WTC11 (cell line): ENCODE measurements around the gene MORN1. TPM values are rescaled to one million over a fixed set of nuclear protein-coding genes. Genes with fewer than 3 reads are reported as not detected.
A peak's percentile ranks its signal among the peaks of the same experiment; 100 is the strongest.

Experiments
- ATAC-seq: fragments of 200-7000 bp; cut with Tn5 transposase; 2 replicates; pipeline ENCODE4 v1.10.0; 2021; ENCODE audit warnings: mild to moderate bottlenecking, moderate library complexity
- Bru-seq: library from RNA; stranded (reverse); fragments of 400-500 nt; gene quantifications from one replicate; lab custom pipeline; 2021; lab: Mats Ljungman, UMichigan
- CTCF ChIA-PET: fragments of 300-600 bp; sonication (Branson Sonifier 250); formaldehyde crosslinking; loops from one replicate; lab custom pipeline; 2021; ENCODE audit warnings: antibody characterized with exemption; lab: Charles Lee
- POLR2A ChIA-PET: fragments of 350-600 bp; sonication (Branson Sonifier 250); formaldehyde crosslinking; loops from one replicate; lab custom pipeline; 2021; ENCODE audit warnings: antibody characterized with exemption; lab: Charles Lee
- DNase-seq: peaks from one replicate; pipeline ENCODE4 v3.0.0; 2021; ENCODE audit warnings: low spot score
- H3K27ac Mint-ChIP-seq: 2 replicates; pipeline ENCODE4 v1.8.0; 2021; ENCODE audit warnings: mixed read lengths
- H3K27me3 Mint-ChIP-seq: 2 replicates; pipeline ENCODE4 v1.8.0; 2021; ENCODE audit warnings: low read depth, mild to moderate bottlenecking, moderate library complexity, mixed read lengths
- H3K36me3 Mint-ChIP-seq: 2 replicates; pipeline ENCODE4 v1.8.0; 2021; ENCODE audit warnings: mixed read lengths
- H3K4me1 Mint-ChIP-seq: 2 replicates; pipeline ENCODE4 v1.8.0; 2022; ENCODE audit warnings: mixed read lengths
- H3K4me3 Mint-ChIP-seq: 2 replicates; pipeline ENCODE4 v1.8.0; 2021; ENCODE audit warnings: mild to moderate bottlenecking, moderate library complexity, mixed read lengths
- H3K9me3 Mint-ChIP-seq: 2 replicates; pipeline ENCODE4 v1.8.0; 2021; ENCODE audit warnings: mixed read lengths
- ATF1 ChIP-seq: sonication (generic); formaldehyde crosslinking; IDR thresholded peaks from 2 replicates; pipeline ENCODE4 v1.8.1; 2023; ENCODE audit warnings: mild to moderate bottlenecking, moderate library complexity, missing genetic modification reagents
- CREM ChIP-seq: sonication (generic); formaldehyde crosslinking; IDR thresholded peaks from 2 replicates; pipeline ENCODE4 v1.8.1; 2022; ENCODE audit warnings: mild to moderate bottlenecking, missing genetic modification reagents, moderate library complexity
- FOXK1 ChIP-seq: sonication (generic); formaldehyde crosslinking; IDR thresholded peaks from 2 replicates; pipeline ENCODE4 v1.8.0; 2022; ENCODE audit warnings: mild to moderate bottlenecking, moderate library complexity, missing genetic modification reagents
- KAT7 ChIP-seq: sonication (generic); formaldehyde crosslinking; IDR thresholded peaks from 2 replicates; pipeline ENCODE4 v1.8.1; 2023; ENCODE audit warnings: missing genetic modification reagents, mild to moderate bottlenecking, borderline replicate concordance
- MYBL2 ChIP-seq: sonication (generic); formaldehyde crosslinking; IDR thresholded peaks from 2 replicates; pipeline ENCODE4 v1.8.1; 2023; ENCODE audit warnings: mild to moderate bottlenecking, moderate library complexity, missing genetic modification reagents
- NR2C2 ChIP-seq: sonication (generic); formaldehyde crosslinking; IDR thresholded peaks from 2 replicates; pipeline ENCODE4 v1.8.0; 2022; ENCODE audit warnings: mild to moderate bottlenecking, missing genetic modification reagents
- PRRX2 ChIP-seq: fragments of 250-450 bp; sonication (Bioruptor Pico); IDR thresholded peaks from 2 replicates; pipeline ENCODE4 v1.8.0; 2021; ENCODE audit warnings: mild to moderate bottlenecking
- ZNF219 ChIP-seq: sonication (generic); formaldehyde crosslinking; IDR thresholded peaks from 2 replicates; pipeline ENCODE4 v1.8.0; 2023; ENCODE audit warnings: missing genetic modification reagents, mild to moderate bottlenecking, borderline replicate concordance
- ZNF263 ChIP-seq: sonication (generic); formaldehyde crosslinking; IDR thresholded peaks from 2 replicates; pipeline ENCODE4 v1.8.1; 2022; ENCODE audit warnings: low read depth, mild to moderate bottlenecking, moderate library complexity, missing genetic modification reagents
- ZNF396 ChIP-seq: fragments of 250-450 bp; sonication (Bioruptor Pico); IDR thresholded peaks from 2 replicates; pipeline ENCODE4 v1.8.0; 2021; ENCODE audit warnings: mild to moderate bottlenecking, moderate library complexity, borderline replicate concordance
- long read RNA-seq, 3 experiments: library from RNA in 1 of 3; library from capped mRNA in 1 of 3; library from polyadenylated mRNA in 1 of 3; unstranded in 2 of 3; stranded (forward) in 1 of 3; transcript quantifications; one replicate each; pipeline ENCODE4 v2.0.0, GENCODE V29; 2021
- total RNA-seq: library from RNA; stranded (reverse); gene quantifications from 3 replicates; pipeline ENCODE4 v1.2.3, GENCODE V29; 2021
- TF ChIP-seq, protein P1 (sequence below): sonication (generic); formaldehyde crosslinking; IDR thresholded peaks from 2 replicates; pipeline ENCODE4 v1.8.0; 2023; ENCODE audit warnings: missing genetic modification reagents, mild to moderate bottlenecking, borderline replicate concordance
- TF ChIP-seq, protein P2 (sequence below): sonication (generic); formaldehyde crosslinking; IDR thresholded peaks from 2 replicates; pipeline ENCODE4 v1.8.0; 2022; ENCODE audit warnings: missing genetic modification reagents
- TF ChIP-seq, protein P3 (sequence below): sonication (generic); formaldehyde crosslinking; IDR thresholded peaks from 2 replicates; pipeline ENCODE4 v1.8.1; 2022; ENCODE audit warnings: mild to moderate bottlenecking, moderate library complexity, missing genetic modification reagents
- TF ChIP-seq, protein P4 (sequence below): sonication (generic); formaldehyde crosslinking; conservative IDR thresholded peaks from 2 replicates; pipeline ENCODE4 v1.8.1; 2023; ENCODE audit warnings: mild to moderate bottlenecking, low read depth, missing genetic modification reagents, moderate library complexity
- TF ChIP-seq, protein P5 (sequence below): sonication (generic); formaldehyde crosslinking; IDR thresholded peaks from 2 replicates; pipeline ENCODE4 v1.8.1; 2023; ENCODE audit warnings: mild to moderate bottlenecking, moderate library complexity, missing genetic modification reagents
- TF ChIP-seq, protein P6 (sequence below): sonication (generic); formaldehyde crosslinking; IDR thresholded peaks from 2 replicates; pipeline ENCODE4 v1.8.1; 2023; ENCODE audit warnings: mild to moderate bottlenecking, missing genetic modification reagents, moderate library complexity
- TF ChIP-seq, protein P7 (sequence below): sonication (generic); formaldehyde crosslinking; IDR thresholded peaks from 2 replicates; pipeline ENCODE4 v1.8.0; 2023; ENCODE audit warnings: missing genetic modification reagents

Gene MORN1
- total RNA-seq (14.5 to 19.7 TPM (median 18.5 TPM) in 3 replicates), Bru-seq, nascent RNA (percentile 51 among the genes with signal in this experiment)
- long read RNA-seq, experiment 1, partial matches to known transcripts: 3 of 22 reads
- long read RNA-seq, experiment 1, other reads (novel, unspliced or antisense): 16 of 22 reads
- long read RNA-seq, experiment 2, partial matches to known transcripts: 1 of 8 reads
- long read RNA-seq, experiment 2, other reads (novel, unspliced or antisense): 5 of 8 reads
- long read RNA-seq, experiment 3, partial matches to known transcripts: 0 of 1 reads
- long read RNA-seq, experiment 3, other reads (novel, unspliced or antisense): 1 of 1 reads

DNA sequence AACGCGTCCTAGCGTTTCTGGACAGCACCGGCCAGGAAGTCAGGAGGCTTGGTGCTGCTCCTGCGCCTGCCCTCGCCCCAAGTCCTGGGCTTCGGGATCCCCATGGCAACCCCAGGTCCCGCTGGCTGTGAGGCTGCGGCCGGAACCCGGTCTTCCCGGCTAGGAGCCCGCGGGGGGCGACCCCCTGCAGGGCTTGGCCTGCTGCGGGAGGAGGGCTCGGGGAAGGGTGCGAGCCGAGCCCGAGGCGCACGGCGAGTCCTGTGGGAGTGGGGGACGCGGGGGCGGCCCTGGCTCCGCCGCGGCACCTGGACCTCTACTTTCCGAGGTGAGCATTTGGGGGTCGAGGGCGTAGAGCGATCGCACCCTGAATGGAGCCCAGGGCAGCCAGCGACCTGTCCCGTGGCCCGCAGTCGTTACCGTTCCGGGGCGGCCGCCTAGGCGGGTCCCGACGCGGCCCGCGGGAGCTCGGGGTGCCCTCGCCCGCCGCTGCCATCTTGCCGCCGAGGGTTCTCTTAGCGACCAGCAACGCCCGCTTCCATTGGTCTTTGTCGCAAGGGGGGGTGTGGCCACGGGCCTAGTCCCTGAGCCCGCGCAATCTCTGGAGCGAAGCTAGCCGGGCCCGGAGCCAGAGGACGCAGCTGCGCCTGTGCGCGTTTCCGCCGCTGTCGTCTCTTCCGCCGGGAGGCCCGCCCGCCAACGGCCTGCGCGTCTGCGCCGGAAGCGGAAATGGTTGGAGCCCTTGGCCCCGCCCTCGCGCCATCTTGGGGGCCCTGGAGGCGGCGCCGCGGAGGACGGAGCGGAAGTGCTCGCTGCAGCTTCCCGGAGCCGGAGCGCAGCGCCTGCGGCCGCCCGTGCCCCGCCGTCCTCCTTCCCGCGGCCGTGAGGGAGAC is at the start of gene MORN1, which contains the start of gene RER1:
Gene MORN1 (minus strand): TSS at position 514 of the 890 bp plus-strand sequence. CDS start 21 bp downstream, at position 493.
Gene RER1 (plus strand): TSS at position 801 of the 890 bp plus-strand sequence. CDS start 3,950 bp downstream, outside the sequence.
- ChIA-PET CTCF (interaction anchor here (0.8 to 1.4 kb wide), 10 partner anchors 9 to 251 kb away, joined by 3 to 34 read pairs (median 7); partner anchors contain the start of genes FAAP20 and PANK4), POLR2A (interaction anchor here (0.6 to 1.0 kb wide), 7 partner anchors 19 to 258 kb away, joined by 3 to 7 read pairs (median 4); partner anchors contain the start of genes PANK4 and SKI)
- peak within 1 kb of the TSS; percentile 60 for H3K27ac Mint-ChIP-seq
- peaks cover 17% of the 10 kb centered on the region for H3K4me1 Mint-ChIP-seq
- H3K4me3 Mint-ChIP-seq: peak within 1 kb of the TSS; percentile 85
- H3K27me3 Mint-ChIP-seq: no peaks in the 10 kb centered on the region
- peaks cover 11% of the 10 kb centered on the region; the same call in 1 of the 2 replicates for H3K36me3 Mint-ChIP-seq
- no peaks in the 10 kb centered on the region for H3K9me3 Mint-ChIP-seq
- peak; percentile 99 for ATAC-seq
- peak; percentile 99 for DNase-seq
- TF ChIP-seq MYBL2 (peak; percentile 49; the same call in 1 of the 2 replicates), NR2C2 (CRISPR knock-in tag) (0 out of 2 replicates have a peak, but pooled peaks have one; percentile 25), ZNF396 (CRISPR knock-in tag) (no peak), PRRX2 (CRISPR knock-in tag) (no peak), KAT7 (CRISPR knock-in tag) (no peak; the same call in 1 of the 2 replicates), CREM (CRISPR knock-in tag) (peak; percentile 82), FOXK1 (CRISPR knock-in tag) (peak; percentile 84), ZNF263 (CRISPR knock-in tag) (peak; percentile 61; the same call in 1 of the 2 replicates), ATF1 (CRISPR knock-in tag) (0 out of 2 replicates have a peak, but pooled peaks have one; percentile 20), ZNF219 (CRISPR knock-in tag) (0 out of 2 replicates have a peak, but pooled peaks have one; percentile 38)
- TF ChIP-seq, protein P1, sequence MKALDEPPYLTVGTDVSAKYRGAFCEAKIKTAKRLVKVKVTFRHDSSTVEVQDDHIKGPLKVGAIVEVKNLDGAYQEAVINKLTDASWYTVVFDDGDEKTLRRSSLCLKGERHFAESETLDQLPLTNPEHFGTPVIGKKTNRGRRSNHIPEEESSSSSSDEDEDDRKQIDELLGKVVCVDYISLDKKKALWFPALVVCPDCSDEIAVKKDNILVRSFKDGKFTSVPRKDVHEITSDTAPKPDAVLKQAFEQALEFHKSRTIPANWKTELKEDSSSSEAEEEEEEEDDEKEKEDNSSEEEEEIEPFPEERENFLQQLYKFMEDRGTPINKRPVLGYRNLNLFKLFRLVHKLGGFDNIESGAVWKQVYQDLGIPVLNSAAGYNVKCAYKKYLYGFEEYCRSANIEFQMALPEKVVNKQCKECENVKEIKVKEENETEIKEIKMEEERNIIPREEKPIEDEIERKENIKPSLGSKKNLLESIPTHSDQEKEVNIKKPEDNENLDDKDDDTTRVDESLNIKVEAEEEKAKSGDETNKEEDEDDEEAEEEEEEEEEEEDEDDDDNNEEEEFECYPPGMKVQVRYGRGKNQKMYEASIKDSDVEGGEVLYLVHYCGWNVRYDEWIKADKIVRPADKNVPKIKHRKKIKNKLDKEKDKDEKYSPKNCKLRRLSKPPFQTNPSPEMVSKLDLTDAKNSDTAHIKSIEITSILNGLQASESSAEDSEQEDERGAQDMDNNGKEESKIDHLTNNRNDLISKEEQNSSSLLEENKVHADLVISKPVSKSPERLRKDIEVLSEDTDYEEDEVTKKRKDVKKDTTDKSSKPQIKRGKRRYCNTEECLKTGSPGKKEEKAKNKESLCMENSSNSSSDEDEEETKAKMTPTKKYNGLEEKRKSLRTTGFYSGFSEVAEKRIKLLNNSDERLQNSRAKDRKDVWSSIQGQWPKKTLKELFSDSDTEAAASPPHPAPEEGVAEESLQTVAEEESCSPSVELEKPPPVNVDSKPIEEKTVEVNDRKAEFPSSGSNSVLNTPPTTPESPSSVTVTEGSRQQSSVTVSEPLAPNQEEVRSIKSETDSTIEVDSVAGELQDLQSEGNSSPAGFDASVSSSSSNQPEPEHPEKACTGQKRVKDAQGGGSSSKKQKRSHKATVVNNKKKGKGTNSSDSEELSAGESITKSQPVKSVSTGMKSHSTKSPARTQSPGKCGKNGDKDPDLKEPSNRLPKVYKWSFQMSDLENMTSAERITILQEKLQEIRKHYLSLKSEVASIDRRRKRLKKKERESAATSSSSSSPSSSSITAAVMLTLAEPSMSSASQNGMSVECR (CRISPR knock-in tag): peak; percentile 93
- TF ChIP-seq, protein P2, sequence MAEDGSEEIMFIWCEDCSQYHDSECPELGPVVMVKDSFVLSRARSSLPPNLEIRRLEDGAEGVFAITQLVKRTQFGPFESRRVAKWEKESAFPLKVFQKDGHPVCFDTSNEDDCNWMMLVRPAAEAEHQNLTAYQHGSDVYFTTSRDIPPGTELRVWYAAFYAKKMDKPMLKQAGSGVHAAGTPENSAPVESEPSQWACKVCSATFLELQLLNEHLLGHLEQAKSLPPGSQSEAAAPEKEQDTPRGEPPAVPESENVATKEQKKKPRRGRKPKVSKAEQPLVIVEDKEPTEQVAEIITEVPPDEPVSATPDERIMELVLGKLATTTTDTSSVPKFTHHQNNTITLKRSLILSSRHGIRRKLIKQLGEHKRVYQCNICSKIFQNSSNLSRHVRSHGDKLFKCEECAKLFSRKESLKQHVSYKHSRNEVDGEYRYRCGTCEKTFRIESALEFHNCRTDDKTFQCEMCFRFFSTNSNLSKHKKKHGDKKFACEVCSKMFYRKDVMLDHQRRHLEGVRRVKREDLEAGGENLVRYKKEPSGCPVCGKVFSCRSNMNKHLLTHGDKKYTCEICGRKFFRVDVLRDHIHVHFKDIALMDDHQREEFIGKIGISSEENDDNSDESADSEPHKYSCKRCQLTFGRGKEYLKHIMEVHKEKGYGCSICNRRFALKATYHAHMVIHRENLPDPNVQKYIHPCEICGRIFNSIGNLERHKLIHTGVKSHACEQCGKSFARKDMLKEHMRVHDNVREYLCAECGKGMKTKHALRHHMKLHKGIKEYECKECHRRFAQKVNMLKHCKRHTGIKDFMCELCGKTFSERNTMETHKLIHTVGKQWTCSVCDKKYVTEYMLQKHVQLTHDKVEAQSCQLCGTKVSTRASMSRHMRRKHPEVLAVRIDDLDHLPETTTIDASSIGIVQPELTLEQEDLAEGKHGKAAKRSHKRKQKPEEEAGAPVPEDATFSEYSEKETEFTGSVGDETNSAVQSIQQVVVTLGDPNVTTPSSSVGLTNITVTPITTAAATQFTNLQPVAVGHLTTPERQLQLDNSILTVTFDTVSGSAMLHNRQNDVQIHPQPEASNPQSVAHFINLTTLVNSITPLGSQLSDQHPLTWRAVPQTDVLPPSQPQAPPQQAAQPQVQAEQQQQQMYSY: peak; percentile 98
- TF ChIP-seq, protein P3, sequence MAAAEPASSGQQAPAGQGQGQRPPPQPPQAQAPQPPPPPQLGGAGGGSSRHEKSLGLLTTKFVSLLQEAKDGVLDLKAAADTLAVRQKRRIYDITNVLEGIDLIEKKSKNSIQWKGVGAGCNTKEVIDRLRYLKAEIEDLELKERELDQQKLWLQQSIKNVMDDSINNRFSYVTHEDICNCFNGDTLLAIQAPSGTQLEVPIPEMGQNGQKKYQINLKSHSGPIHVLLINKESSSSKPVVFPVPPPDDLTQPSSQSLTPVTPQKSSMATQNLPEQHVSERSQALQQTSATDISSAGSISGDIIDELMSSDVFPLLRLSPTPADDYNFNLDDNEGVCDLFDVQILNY (CRISPR knock-in tag): peak; percentile 94
- TF ChIP-seq, protein P4, sequence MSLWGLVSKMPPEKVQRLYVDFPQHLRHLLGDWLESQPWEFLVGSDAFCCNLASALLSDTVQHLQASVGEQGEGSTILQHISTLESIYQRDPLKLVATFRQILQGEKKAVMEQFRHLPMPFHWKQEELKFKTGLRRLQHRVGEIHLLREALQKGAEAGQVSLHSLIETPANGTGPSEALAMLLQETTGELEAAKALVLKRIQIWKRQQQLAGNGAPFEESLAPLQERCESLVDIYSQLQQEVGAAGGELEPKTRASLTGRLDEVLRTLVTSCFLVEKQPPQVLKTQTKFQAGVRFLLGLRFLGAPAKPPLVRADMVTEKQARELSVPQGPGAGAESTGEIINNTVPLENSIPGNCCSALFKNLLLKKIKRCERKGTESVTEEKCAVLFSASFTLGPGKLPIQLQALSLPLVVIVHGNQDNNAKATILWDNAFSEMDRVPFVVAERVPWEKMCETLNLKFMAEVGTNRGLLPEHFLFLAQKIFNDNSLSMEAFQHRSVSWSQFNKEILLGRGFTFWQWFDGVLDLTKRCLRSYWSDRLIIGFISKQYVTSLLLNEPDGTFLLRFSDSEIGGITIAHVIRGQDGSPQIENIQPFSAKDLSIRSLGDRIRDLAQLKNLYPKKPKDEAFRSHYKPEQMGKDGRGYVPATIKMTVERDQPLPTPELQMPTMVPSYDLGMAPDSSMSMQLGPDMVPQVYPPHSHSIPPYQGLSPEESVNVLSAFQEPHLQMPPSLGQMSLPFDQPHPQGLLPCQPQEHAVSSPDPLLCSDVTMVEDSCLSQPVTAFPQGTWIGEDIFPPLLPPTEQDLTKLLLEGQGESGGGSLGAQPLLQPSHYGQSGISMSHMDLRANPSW (CRISPR knock-in tag): no peak
- TF ChIP-seq, protein P5, sequence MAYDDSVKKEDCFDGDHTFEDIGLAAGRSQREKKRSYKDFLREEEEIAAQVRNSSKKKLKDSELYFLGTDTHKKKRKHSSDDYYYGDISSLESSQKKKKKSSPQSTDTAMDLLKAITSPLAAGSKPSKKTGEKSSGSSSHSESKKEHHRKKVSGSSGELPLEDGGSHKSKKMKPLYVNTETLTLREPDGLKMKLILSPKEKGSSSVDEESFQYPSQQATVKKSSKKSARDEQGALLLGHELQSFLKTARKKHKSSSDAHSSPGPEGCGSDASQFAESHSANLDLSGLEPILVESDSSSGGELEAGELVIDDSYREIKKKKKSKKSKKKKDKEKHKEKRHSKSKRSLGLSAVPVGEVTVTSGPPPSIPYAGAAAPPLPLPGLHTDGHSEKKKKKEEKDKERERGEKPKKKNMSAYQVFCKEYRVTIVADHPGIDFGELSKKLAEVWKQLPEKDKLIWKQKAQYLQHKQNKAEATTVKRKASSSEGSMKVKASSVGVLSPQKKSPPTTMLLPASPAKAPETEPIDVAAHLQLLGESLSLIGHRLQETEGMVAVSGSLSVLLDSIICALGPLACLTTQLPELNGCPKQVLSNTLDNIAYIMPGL (CRISPR knock-in tag): peak; percentile 86
- TF ChIP-seq, protein P6, sequence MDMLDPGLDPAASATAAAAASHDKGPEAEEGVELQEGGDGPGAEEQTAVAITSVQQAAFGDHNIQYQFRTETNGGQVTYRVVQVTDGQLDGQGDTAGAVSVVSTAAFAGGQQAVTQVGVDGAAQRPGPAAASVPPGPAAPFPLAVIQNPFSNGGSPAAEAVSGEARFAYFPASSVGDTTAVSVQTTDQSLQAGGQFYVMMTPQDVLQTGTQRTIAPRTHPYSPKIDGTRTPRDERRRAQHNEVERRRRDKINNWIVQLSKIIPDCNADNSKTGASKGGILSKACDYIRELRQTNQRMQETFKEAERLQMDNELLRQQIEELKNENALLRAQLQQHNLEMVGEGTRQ: peak; percentile 56
- TF ChIP-seq, protein P7, sequence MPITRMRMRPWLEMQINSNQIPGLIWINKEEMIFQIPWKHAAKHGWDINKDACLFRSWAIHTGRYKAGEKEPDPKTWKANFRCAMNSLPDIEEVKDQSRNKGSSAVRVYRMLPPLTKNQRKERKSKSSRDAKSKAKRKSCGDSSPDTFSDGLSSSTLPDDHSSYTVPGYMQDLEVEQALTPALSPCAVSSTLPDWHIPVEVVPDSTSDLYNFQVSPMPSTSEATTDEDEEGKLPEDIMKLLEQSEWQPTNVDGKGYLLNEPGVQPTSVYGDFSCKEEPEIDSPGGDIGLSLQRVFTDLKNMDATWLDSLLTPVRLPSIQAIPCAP (CRISPR knock-in tag): 0 out of 2 replicates have a peak, but pooled peaks have one; percentile 19
